ENCODE measurements around the gene GPR37L1.

The GPR37L1 gene, protein sequence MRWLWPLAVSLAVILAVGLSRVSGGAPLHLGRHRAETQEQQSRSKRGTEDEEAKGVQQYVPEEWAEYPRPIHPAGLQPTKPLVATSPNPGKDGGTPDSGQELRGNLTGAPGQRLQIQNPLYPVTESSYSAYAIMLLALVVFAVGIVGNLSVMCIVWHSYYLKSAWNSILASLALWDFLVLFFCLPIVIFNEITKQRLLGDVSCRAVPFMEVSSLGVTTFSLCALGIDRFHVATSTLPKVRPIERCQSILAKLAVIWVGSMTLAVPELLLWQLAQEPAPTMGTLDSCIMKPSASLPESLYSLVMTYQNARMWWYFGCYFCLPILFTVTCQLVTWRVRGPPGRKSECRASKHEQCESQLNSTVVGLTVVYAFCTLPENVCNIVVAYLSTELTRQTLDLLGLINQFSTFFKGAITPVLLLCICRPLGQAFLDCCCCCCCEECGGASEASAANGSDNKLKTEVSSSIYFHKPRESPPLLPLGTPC

GRCh38 chr1:202122639-202123335 is at the start of gene GPR37L1:
GPR37L1 (plus strand) TSS chr1:202122917; CDS start chr1:202122964, 47 bp downstream.
- no peak for DNase-seq

- no peak for DNase-seq
Measured at GRCh38 chr1:202073206-202073605, 49.5 kb upstream of the GPR37L1 start.

DNA sequence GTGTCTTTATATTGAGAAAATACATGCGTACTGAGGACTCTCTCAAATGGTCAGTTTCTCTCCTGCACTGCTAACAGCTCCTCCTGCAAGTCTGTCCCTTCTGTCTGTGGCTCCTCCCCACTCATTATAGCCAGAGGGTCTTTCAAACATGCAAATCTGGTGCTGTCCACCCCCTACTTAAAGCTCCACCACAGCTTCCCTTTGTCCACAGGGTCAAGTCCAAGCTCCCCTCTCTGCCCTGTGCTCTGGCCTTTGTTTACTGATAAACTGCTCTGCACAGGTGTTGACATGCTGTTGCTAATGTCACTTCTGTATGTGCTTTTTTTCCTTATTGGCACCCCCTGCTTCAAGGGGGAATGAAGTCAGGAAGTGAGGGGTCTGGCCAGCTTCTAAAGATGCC is 47.7 kb upstream of the GPR37L1 start:
- no peak for DNase-seq

GRCh38 chr1:202075389-202075788 is 47.3 kb upstream of the GPR37L1 start:
- DNase-seq, result no peak

- DNase-seq, result no peak
Measured at GRCh38 chr1:202076050-202076511, 46.6 kb upstream of the GPR37L1 start.

DNA sequence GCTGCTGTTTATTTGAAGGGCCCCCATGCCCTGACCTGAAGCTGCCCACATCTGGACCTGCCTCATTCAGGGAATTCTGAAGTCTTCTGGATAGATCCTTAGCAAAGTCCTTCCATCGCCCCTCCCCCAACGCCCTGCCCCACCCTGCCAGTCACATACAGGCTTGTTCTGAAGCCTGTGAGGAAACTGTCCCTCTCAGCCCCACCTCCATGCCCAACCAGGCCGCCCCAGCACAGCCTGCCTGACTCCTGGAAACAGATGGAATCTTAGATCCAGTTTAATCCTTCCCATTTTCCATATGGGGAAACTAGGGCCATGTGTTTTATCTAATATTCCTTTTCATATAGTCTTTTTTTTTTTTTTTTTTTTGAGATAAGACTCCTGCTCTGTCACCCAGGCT is 44.5 kb upstream of the GPR37L1 start:
- no peak for DNase-seq

DNA sequence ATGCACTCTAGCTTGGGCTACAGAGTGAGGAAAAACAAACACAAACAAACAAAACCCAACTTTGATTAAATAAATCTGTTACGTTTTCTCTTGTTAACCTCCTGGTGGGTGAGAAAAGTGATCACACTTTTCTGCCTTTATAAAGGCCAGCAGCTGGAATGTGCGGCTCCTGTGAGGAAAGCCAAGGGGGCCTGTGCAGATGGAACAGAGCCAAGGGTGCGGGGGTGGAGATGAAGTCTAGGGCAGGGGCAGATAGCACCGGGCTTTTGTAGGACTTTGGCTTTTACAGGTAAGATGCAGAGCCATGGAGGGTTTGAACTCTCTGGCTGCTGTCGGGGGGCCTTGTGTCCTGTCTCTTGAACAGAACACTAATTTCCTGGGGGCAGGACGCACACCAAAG is 40.7 kb upstream of the GPR37L1 start:
- DNase-seq, result no peak

DNA sequence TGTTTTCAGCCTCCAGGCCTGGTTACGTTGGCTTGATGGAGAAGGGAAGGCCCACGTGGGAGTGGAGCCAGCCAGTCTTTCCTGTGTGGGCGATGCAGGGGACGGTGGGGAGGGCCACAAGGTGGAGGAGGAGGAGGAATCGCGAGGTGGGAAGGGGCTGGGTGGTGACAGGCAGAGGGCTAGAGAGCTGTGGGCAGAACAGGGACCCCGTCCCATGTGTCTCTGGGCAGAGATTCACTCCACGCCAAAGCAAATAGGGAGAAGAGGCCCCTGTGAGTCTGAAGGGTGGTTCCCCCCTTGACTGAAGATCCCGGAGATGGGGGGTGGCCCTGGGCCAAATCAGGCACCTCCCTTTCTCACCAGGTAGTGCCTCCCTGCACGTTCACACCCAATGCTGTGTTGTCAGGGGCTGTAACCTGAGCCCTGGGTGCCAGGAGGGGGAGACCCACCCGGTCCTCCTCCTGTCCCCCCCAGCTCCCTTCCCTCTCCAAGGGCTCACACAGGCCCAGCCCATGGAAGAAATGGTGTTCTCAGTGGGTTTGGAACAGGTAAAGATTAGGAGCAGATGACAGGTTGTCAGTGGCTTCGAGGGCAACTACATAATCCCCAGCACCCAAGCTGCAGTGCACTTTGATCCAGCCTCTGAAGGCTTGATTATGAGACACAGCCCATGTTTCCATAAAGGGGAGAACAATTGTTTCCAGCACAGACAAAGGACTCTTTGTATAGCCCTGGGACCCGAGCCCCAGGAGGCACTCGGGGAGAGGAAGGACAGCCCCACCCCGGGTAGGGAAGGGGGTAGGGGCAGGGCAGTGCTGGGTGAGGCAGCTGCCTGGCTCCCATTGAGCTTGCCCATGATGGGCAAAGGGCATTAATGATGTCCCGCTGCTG is 37.7 kb upstream of the GPR37L1 start:
- no peak for DNase-seq

DNA sequence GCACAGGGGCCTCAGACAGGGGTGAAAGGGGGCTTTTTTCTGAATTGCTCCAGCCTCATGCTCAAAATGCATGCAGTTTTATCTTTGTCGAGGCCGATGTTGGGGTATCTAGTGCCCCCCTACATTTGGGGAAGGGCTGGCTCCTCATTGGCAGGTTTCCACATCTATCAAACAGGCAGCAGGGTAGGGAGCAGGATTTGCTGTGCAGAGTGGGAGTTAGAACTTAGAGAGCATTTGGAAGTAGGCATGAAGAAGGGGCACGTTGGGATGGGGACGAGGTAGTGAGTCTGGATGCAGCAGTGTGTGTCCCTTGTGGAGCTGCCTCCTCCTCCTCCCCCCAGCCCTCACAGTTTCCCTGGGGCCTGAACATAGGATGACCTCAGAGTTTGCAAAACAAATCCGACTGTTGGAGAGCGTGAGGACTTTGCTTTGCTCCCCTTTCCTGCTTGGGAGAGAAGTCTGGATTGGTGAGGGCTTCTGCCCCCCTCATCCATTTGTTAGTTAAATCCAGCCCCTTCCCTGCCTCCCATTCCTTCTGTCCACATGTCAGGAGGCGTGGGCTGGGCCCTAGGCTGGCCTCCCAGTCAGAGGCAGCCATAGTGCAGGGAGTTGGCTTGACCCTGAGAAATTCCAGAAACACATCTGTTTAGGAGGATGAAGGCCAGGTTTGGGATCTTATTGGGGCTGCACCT is 36.9 kb upstream of the GPR37L1 start:
- no peak for DNase-seq

GRCh38 chr1:202086579-202087350 is 36.0 kb upstream of the GPR37L1 start:
- DNase-seq, result no peak

- DNase-seq, result no peak
Measured at GRCh38 chr1:202088206-202088605, 34.5 kb upstream of the GPR37L1 start.

GRCh38 chr1:202090994-202091393 is 31.7 kb upstream of the GPR37L1 start:
- no peak for DNase-seq

- no peak for DNase-seq
Measured at GRCh38 chr1:202093858-202094257, 28.9 kb upstream of the GPR37L1 start.

- no peak for DNase-seq
Measured at GRCh38 chr1:202101184-202101583, 21.5 kb upstream of the GPR37L1 start.

DNA sequence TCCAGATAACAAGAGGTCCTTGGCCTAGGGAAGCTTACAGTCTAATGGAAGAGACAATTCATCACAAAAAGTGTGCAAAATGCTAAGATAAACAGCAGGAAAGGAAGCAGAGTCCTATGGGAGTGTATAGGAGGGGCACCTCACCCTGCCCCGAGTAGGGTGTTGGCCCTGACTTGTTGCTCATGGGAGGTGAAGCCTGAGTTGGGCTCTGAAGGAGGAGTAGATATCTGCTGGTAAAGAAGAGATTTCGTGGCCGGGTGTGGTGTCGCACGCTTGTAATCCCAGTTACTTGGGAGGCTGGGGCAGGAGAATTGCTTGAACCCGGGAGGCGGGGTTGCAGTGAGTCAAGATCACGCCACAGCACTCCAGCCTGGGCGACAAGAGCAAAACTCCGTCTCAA is 18.6 kb upstream of the GPR37L1 start:
- DNase-seq, result no peak

- no peak for DNase-seq
Measured at GRCh38 chr1:202105571-202106339, 17.0 kb upstream of the GPR37L1 start.

DNA sequence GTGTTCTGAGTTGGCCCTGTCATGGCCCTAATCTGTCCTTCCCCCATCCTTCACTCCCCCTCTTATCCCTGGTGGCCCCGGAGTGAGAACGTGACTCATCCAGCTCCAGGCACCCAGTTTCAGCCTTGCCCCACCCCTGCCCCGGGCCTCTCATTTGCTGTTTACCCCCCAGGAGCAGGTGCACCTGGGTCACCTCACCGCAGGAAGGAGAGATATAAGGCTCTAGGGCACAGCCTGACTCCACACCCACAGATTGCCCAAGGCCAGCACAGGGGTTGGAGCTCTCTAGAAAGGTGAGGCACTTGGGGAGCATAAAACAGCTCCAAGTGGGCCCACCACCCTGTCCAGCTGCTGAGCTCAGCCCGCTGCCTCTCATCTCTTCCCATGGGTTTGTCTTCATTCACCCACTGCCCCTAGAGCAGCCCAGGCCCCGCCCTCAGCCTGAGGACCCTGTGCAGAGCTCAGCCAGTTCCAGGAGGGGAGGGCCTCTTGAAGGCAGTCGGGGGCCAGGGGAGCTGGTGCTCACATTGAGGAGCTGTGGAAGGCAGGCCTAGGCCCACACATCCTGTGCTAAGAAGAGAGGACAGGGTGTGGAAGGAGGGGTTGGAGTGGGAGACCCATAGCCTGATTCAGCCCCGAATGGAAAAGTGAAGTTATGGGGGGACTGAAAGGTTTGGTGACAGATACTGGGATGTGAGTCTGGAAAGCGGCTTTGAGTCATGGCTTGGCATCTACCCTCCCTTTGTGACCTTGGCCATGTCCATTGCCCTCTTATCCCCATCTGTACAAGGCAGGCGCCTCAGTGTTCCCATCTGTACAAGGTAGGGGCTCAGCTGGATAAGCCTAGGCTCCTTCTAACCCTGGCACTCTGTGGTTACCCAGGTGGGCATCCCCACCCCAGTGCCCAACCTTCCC is 16.1 kb upstream of the GPR37L1 start:
- no peak for DNase-seq

GRCh38 chr1:202107321-202107761 is 15.4 kb upstream of the GPR37L1 start:
- DNase-seq, result no peak
